ENCODE results near the gene TMEM164. TPM values are rescaled to one million over a fixed set of nuclear protein-coding genes. Genes with fewer than 3 reads are reported as not detected.

TMEM164 gene
- total and polyA plus RNA-seq, 10 of the 15 experiments (the other 5 are each of a cell fraction or from before 2014, with no cell fraction given), result 0.61 to 18.3 (median 7.0) TPM

DNA sequence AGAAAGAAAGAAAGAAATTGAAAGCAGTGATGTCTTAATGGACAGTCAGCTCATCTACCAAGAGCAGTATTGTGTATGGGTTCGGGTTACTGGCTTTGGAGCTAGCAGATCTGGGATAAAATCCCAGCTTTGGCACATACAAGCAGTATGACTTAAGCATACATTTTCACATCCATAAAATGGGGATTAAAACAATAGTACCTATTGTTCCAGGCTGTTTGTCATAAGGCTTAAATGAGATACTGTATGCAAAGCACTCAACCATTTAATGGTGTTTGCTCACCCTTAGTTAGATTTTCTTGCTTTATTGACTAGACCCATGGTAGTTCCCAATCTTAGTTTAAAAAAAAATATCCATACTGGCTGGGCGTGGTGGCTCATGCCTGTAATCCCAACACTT lies 7.8 kb upstream of the TMEM164 start:
- ChIA-PET CTCF (no interaction called here), SMC1A (ENCODE audit: uncharacterized antibody, unreplicated experiment) (interaction anchor here (0.6 kb wide), 1 partner anchor 276 kb away, joined by 3 read pairs; no protein-coding TSS in a partner anchor), RAD21 (ENCODE audit: unreplicated experiment) (no interaction called here), POLR2A (no interaction called here)
- BruUV-seq (replicated peaks), result no TSS peak
- Histone ChIP-seq H3K4me1 (ENCODE audit: control insufficient read depth, insufficient read depth, low read length) (no peaks in the 10 kb centered on the region), H3K9me3 (replicated peaks; ENCODE audit: control insufficient read depth, insufficient read depth, low read length) (no peaks in the 10 kb centered on the region), H3K27ac (ENCODE audit: control insufficient read depth, insufficient read depth) (no peak overlapping the region), H3K4me3 (no peak overlapping the region), H3K9ac (ENCODE audit: control insufficient read depth, insufficient read depth, low read length) (no peak overlapping the region), H4K20me1 (ENCODE audit: control insufficient read depth, insufficient read depth) (no peaks in the 10 kb centered on the region), H3K79me2 (ENCODE audit: control insufficient read depth, insufficient read depth, low read length) (no peaks in the 10 kb centered on the region), H2AFZ (ENCODE audit: control insufficient read depth, low read depth, low read length) (no peak overlapping the region), H3K4me2 (ENCODE audit: control insufficient read depth, insufficient read depth) (no peak overlapping the region), H3K27me3 (replicated peaks in 1 of 2; ENCODE audit: control insufficient read depth in 2 of 2, insufficient read depth in 2 of 2, low read length in 1 of 2) (no peaks in the 10 kb centered on the region), H3K36me3 (ENCODE audit: control insufficient read depth in 2 of 2, insufficient read depth in 2 of 2, low read length in 1 of 2) (no peaks in the 10 kb centered on the region)
- DNase-seq (ENCODE audit: low read depth, low spot score), result no peak
- in situ Hi-C loops (cut with MboI) (no loop called here), intact Hi-C loops (cut with micrococcal nuclease; ENCODE audit: unreplicated experiment) (no loop called here)
- no peak for TF ChIP-seq RCOR1 (conservative IDR thresholded peaks at IDR 0.05; ENCODE audit: low read depth, low read length)
- TF ChIP-seq SIN3A (IDR thresholded peaks at IDR 0.05; ENCODE audit: low read depth, low read length), result no peak
- TF ChIP-seq ESRRA (IDR thresholded peaks at IDR 0.05; ENCODE audit: low read length), result no peak
- TF ChIP-seq MYB (IDR thresholded peaks at IDR 0.05; ENCODE audit: borderline replicate concordance, low read depth, low read length), result no peak
- TF ChIP-seq ATF2 (IDR thresholded peaks at IDR 0.05; ENCODE audit: low read length), result no peak
- no peak for TF ChIP-seq TBL1XR1 (IDR thresholded peaks at IDR 0.05; ENCODE audit: low read depth, low read length)
- no peak for TF ChIP-seq RAD51 (IDR thresholded peaks at IDR 0.05)
- TF ChIP-seq E4F1 (IDR thresholded peaks at IDR 0.05; ENCODE audit: borderline replicate concordance, partially characterized antibody), result no peak
- no peak for TF ChIP-seq EED (IDR thresholded peaks at IDR 0.05; ENCODE audit: low read depth)
- no peak for TF ChIP-seq USF1 (IDR thresholded peaks at IDR 0.05; ENCODE audit: borderline replicate concordance, extremely low read length, insufficient read depth, low read depth, low read length)
- no peak for TF ChIP-seq ETV6 (conservative IDR thresholded peaks at IDR 0.05 in 1 of 2, IDR thresholded peaks at IDR 0.05 in 1 of 2; ENCODE audit: borderline replicate concordance in 1 of 2, low read depth in 1 of 2)
- no peak for TF ChIP-seq RUNX3 (IDR thresholded peaks at IDR 0.05; ENCODE audit: low read length)
- no peak for ATAC-seq
- WGBS (ENCODE audit: insufficient coverage, insufficient replicate concordance, low lambda C conversion rate, missing lambda C conversion rate), result 50% methylated on average over 2 of the region's 2 CpGs
- no peak for FAIRE-seq

Measured in GM12878 (cell line).